Activated naive CD8-positive, alpha-beta T cell treated with anti-CD3 and anti-CD28 coated beads, Interleukin-2, amount 50 U/mL, for 16 hours (primary cell): Measurements from ENCODE around the gene MTARC1.

Experiments
- DNase-seq: peaks from one replicate; pipeline ENCODE4 v3.0.0-alpha.2; 2020; ENCODE audit warnings: low read depth, low spot score

Gene MTARC1

DNA sequence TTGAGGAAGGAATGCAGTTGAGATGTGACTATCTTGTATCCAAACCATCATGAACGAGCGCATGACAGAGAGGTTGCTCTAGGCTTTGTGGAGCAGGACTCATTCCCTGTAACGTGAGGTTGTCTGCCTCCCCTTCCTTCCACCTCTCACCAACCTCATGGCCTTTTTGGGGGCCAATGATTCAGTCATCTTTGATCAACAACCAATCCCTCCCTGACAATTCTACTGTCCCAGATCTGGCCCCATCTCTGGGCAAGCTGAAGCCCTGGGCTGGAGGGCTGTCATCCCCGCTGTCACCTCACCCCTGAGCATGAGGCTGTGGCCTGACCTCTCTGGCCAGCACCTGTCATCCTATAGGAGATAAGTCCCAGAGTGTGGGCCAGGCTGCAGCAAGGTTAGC, 19.7 kb downstream of the MTARC1 start:
- DNase-seq: no peak

DNA sequence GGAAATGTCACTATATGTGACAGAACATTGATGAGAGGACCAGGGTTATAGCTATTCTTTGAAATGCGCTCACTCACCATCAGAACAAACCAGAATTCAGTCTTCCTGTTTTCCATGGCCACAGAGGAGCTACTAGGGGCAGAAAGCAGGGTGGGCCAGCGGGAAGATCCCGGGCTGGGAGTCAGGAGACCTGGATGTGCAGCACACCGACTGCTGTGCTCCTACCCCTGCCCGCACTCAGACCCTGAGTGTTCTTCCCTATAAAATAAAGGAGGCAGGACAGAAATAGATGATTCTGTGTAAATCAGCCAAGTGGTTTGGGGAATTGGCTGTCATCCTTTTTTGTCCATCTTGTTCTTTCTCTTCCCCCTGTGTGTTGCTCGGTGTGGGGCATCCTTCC, 21.0 kb downstream of the MTARC1 start:
- no peak for DNase-seq

GRCh38 chr1:220808345-220809186, 21.9 kb downstream of the MTARC1 start:
- no peak for DNase-seq

DNA sequence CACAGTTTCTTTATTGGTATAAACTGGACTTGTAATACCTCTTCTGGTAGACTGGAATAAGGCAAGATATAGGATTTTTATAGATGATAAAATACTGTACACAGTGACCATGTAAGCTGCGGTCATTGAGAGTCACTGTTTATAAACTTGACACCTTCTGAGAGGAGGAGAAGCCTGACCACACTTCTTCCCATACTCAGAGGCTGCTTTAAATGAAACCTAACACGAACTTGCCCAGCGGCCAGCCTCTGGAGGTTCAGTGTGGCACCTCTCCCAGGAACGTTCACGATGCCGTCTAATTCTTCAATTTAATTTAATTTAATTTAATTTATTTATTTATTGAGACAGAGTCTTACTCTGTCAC, 22.5 kb downstream of the MTARC1 start:
- DNase-seq: no peak

DNA sequence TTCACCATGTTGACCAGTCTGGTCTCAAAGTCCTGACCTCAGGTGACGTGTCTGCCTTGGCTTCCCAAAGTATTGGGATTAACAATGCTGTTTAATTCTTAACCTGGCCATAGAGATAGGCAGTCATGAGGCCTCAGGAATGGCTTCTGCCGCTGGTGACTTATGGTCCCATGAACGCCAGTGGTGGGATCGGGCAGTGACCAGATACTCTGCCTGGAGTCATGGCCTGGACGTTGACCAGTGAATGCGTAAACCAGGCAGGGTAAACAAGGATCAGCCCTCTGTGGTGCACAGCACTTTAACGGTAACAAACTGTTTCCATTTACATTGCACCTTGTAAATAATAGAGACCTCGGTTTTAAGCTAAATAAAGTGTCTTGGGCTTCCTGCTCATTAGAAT, 23.0 kb downstream of the MTARC1 start:
- DNase-seq: no peak

DNA sequence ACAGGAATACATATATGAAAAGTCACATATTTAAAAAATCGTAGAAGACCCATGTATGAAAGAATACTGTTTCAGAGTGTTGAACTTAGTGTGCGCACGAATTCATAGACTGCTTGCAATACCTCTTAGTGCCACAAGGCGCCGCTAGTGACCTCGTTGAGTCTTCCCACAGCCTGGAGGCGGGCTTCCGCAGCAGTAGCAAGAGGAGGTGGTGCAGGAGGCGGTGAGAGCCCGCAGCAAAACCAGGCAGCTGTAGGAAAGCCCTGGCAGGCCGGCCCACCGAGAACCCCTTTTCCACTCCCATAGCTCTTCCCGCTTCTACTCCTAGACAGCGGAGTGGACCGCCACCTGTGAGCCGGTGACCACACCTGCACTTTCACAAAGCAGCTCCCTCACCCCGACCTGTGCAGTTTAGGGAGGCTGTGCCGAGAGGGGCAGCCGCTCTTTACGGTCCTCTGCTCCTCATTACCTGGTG, 23.5 kb downstream of the MTARC1 start:
- peak; percentile 43 for DNase-seq

DNA sequence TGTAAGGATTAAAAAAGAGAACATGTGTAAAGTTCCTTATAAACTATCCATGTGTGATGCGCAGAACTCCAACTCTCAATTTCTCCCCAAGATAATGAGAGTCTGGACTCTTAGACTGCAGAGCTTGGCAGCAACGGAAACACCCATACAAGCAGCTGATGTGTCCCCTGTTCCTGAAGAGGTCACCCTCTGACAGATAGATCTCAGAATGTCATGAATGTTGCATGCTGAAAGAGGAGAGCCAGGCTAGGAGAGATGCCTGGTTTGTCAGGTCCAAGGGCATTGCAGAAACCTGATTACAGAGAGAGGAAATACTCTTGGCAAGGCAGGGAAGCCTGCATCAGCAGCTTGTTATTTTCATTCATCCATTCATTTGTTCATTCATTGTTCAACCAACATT, 24.2 kb downstream of the MTARC1 start:
- DNase-seq: no peak

DNA sequence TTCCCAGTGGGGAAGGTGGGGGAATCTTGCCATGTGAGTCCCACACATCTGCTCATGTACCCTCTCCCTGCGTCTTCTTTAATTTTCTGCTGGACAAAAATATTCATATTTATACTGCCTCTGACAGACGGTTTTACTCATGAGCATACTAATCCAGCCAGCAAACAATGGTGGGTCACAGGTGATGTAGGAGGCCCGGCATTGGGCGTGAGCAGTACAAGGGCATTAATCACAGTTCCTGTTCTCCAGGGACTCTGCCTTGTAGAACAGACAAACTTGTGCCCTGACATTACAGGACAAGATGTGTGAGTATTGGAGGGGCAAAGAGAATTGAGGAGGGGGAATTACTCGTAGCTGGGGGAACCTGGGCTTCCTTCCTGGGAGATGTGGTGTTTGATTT, 25.0 kb downstream of the MTARC1 start:
- DNase-seq: no peak

DNA sequence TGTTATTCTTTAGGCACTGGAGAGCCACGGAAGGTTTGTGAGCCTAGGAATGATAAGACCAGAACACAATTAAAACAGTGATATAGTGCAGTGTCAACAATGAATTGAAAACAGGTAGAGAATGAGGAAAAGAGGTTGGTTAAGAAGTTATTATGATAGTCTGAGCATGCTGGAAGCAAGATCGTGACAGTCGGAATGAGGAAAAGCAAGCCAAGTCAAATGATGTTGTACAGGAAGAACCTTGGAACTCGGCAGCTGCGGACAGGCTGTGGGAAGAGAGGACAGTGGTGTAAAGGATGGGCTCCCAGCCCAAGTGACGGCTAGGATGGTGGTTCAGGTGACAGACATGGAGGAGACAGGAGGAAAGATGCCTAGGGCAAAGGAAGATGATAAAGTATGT, 25.6 kb downstream of the MTARC1 start:
- DNase-seq: no peak

GRCh38 chr1:220813013-220813412, 26.3 kb downstream of the MTARC1 start:
- no peak for DNase-seq

DNA sequence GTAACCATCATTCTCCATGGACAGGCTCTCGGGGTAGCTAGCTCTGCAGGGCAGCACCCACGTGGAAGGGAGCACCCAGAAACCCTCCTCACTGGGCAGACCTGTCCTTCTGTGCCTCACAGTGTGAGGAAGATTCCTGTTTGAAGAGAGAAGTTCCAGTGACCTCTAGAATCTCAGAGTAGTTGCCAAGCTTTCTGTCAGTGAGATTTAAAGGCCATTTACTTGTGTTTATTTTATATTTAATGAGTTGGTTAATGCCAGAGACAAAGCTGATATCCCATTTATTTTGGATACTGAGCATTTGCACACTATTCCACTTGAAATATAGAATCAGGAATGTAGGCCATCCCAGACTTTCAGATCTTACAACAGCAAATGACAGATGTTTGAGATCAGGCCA, 28.7 kb downstream of the MTARC1 start:
- DNase-seq: no peak

- no peak for DNase-seq
Measured at GRCh38 chr1:220817907-220818306, 31.2 kb downstream of the MTARC1 start.

DNA sequence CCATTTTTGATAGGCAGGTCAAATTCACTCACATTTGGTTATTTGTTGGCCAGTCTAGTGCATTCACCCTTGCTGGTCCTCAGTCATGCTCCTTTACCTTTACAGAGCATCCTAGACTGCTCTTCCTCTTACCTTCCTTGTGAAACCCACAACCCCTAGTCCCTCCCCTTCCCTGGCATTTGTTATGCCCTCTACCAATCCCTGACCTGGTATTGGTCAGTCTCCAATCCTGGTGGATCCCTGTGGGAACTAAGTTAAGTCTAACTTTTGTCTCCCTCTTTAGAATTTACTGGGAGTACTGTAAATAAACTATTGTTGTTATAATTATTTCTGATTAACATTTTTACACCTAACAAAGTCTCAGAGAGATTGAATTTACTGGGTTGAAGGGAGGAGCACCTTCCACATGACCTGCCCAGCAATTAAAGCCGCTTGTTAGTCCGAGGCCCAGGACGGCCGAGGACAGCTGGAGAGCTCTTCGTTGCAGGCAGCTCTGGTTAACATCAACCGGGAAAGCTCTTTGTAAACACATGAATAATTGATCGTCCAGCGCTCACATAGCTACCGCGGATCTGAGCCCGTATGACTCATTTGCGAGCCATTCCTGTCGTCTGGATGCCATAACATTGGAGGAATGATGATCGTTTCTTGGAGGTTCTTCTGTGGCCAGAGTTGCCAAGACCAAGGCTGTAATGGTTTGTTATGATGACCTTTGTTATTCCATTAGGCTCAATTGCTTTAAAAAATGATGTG, 31.9 kb downstream of the MTARC1 start:
- no peak for DNase-seq

- no peak for DNase-seq
Measured at GRCh38 chr1:220819467-220820026, 32.8 kb downstream of the MTARC1 start.

DNA sequence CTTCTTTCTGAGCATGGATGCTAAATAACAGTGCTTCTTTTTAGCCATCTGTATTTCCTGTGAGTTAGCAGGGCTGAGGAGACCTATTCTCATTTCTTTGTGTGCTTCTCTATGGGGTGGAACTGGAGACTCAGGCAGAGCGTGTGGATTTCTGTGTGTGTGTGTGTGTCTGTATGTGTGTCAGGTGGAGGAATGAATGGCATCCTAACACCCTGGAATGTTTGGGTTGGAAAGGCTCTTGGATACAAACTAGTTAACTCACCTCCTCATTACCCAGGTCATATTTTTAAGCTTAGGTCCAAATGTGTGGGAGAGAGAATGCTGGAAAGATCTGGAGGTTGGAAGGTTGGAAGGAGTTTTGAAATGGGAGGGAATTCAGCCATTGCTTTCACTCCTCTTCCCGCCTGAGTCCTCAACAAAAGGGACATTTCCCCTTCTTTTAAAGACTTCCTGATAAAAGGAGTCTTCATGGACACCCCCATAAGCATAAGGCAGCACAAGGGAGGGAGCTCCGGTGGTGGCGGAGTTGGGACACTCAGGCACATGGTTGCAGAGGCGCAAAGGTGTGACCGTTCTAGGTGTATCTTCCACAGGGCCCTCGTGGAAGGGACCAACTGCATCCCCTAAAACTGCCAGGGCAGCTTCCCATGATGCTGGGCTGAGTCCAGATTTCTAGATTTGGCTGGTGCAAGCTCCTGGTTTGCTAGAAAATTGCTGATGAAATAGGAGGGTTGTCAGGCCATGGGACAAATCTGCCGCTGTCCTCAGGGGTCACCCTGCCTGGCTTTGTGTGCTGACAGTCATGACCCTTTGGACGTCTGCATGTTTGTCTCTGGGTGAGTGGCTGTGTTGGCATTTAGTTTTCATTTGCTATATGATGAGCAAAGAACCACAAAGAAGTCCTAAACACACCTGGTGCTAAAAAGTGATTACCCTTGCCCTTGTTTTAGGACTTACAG, 37.6 kb downstream of the MTARC1 start:
- DNase-seq: no peak

GRCh38 chr1:220825819-220826551, 39.3 kb downstream of the MTARC1 start:
- DNase-seq: no peak

- no peak for DNase-seq
Measured at GRCh38 chr1:220826729-220827128, 40.0 kb downstream of the MTARC1 start.

DNA sequence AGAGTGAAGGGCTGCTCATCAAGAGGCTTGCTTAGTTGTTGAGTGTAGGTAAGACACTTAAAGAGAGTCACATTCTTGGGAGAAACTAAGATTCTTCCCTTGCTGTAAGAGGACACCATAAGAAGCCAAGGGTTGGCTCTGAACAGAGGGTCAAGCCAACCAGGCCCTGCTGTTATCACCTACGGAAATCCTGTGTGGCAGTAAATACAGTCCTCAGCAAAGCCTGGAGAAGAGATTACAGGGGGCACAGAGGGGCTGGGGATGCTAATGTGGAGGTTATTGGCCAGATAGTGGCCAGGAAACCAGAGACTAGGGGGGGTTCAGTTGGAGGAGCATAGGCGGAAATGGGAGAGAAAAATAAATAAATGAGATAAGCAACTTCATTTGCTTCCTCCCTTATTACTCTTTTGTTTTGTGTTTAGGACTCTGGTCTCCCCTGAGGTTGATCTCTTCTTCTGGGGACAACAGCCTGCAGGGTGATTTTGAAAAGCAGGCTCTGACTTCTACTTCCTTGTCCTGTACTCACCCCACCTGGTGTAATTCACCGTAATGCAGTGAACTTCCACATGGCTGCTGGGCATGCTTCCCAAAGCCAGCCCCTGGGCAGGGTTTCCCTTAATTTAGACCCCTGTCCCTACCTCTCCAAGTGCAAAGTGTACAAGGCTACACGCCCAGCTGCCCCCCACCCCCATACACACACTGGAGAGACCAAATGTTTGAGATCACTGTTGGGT, 40.9 kb downstream of the MTARC1 start:
- no peak for DNase-seq

GRCh38 chr1:220828179-220828490, 41.4 kb downstream of the MTARC1 start:
- no peak for DNase-seq

- no peak for DNase-seq
Measured at GRCh38 chr1:220828950-220829586, 42.4 kb downstream of the MTARC1 start.
